Body of pancreas (tissue), 4 donors: ENCODE data around the gene FOXJ3.

Experiments
- POLR2A ChIP-seq, 3 donors: fragments of 450-650 bp; IDR thresholded peaks; one replicate each; pipeline ENCODE4 v1.6.1; 2016; ENCODE audit warnings: antibody characterized with exemption in 3 of 3, mild to moderate bottlenecking in 2 of 3
- TF ChIP-seq, protein P1 (sequence below), 7 experiments: fragments of 450-650 bp in 4 of 7; fragments of 200-600 bp in 3 of 7; sonication (generic) in 3 of 7; IDR thresholded peaks; one replicate each; pipeline ENCODE4 v1.5.1; 2016 to 2019; ENCODE audit warnings: antibody characterized with exemption in 7 of 7

- TF ChIP-seq POLR2A (IDR thresholded peaks at IDR 0.05) = no peak
- TF ChIP-seq, protein P1, sequence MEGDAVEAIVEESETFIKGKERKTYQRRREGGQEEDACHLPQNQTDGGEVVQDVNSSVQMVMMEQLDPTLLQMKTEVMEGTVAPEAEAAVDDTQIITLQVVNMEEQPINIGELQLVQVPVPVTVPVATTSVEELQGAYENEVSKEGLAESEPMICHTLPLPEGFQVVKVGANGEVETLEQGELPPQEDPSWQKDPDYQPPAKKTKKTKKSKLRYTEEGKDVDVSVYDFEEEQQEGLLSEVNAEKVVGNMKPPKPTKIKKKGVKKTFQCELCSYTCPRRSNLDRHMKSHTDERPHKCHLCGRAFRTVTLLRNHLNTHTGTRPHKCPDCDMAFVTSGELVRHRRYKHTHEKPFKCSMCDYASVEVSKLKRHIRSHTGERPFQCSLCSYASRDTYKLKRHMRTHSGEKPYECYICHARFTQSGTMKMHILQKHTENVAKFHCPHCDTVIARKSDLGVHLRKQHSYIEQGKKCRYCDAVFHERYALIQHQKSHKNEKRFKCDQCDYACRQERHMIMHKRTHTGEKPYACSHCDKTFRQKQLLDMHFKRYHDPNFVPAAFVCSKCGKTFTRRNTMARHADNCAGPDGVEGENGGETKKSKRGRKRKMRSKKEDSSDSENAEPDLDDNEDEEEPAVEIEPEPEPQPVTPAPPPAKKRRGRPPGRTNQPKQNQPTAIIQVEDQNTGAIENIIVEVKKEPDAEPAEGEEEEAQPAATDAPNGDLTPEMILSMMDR (IDR thresholded peaks at IDR 0.05) = no peak
Measured at GRCh38 chr1:42259739-42260064, 75.3 kb downstream of the FOXJ3 start.
